ENCODE measurements around the gene CHRNB4. TPM values are rescaled to one million over a fixed set of nuclear protein-coding genes. Genes with fewer than 3 reads are reported as not detected.

CHRNB4 gene
- total RNA-seq, 1 experiment from 2014 or later: 0.13 TPM

GRCh38 chr15:78603467-78603866, 37.5 kb downstream of the CHRNB4 start:
- CTCF ChIA-PET: no interaction called here
- no peak overlapping the region for H2AFZ ChIP-seq
- no TSS peak for BruUV-seq (replicated peaks)
- no peak for DNase-seq
- no peaks in the 10 kb centered on the region for H3K9me3 ChIP-seq (ENCODE audit: insufficient read depth, low read depth)
- no peaks in the 10 kb centered on the region for H3F3A ChIP-seq (ENCODE audit: insufficient read depth, low read depth)
- H4K20me1 ChIP-seq (ENCODE audit: insufficient read depth): no peaks in the 10 kb centered on the region
- H3K27ac ChIP-seq: no peak overlapping the region
- POLR2A ChIA-PET (ENCODE audit: unreplicated experiment): no interaction called here
- no peak overlapping the region for H3K4me2 ChIP-seq
- H3K4me3 ChIP-seq: no peak overlapping the region
- no peaks in the 10 kb centered on the region for H3K9me2 ChIP-seq (ENCODE audit: insufficient read depth)
- intact Hi-C loops (cut with micrococcal nuclease; ENCODE audit: unreplicated experiment): no loop called here
- H3K79me2 ChIP-seq (ENCODE audit: low read depth): no peaks in the 10 kb centered on the region
- H3K36me3 ChIP-seq (ENCODE audit: low read depth): no peaks in the 10 kb centered on the region
- TF ChIP-seq CTCF (conservative IDR thresholded peaks at IDR 0.05): no peak
- no peak for TF ChIP-seq EZH2 (IDR thresholded peaks at IDR 0.05; ENCODE audit: low read depth)
- H3K4me1 ChIP-seq (replicated peaks; ENCODE audit: insufficient read depth): no peaks in the 10 kb centered on the region
- peaks cover 10% of the 10 kb centered on the region for H3K27me3 ChIP-seq (ENCODE audit: insufficient read depth, low read depth)

DNA sequence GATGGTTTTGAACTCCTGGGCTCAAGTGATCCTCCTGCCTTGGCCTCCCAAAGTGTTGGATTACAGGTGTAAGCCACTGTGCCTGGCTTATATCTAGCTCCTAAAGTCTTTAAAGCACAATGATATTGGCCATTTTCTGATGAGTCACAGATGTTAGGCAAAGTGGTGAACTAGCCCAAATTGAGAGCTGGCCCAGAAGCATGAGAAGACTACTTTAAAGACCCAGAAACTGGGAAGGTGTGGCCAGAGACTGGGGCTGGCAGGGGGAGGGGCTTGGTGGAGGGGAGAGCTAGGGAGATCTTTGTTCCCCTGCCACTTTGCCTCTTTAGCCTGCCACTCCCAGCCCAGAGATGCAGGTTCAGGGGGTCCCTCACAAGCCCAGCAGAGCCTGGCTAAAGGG, 41.8 kb downstream of the CHRNB4 start:
- no TSS peak for BruUV-seq (replicated peaks)
- H3K36me3 ChIP-seq (ENCODE audit: low read depth): no peaks in the 10 kb centered on the region
- no peak overlapping the region for H3K4me2 ChIP-seq
- no peaks in the 10 kb centered on the region for H3K9me2 ChIP-seq (ENCODE audit: insufficient read depth)
- no peak overlapping the region for H2AFZ ChIP-seq
- no peak for DNase-seq
- H3K4me3 ChIP-seq: no peak overlapping the region
- H3F3A ChIP-seq (ENCODE audit: insufficient read depth, low read depth): no peaks in the 10 kb centered on the region
- H3K9me3 ChIP-seq (ENCODE audit: insufficient read depth, low read depth): no peaks in the 10 kb centered on the region
- TF ChIP-seq EZH2 (IDR thresholded peaks at IDR 0.05; ENCODE audit: low read depth): no peak
- no peak for TF ChIP-seq CTCF (conservative IDR thresholded peaks at IDR 0.05)
- CTCF ChIA-PET: no interaction called here
- no peak overlapping the region for H3K27ac ChIP-seq
- intact Hi-C loops (cut with micrococcal nuclease; ENCODE audit: unreplicated experiment): no loop called here
- H3K27me3 ChIP-seq (ENCODE audit: insufficient read depth, low read depth): no peaks in the 10 kb centered on the region
- no peaks in the 10 kb centered on the region for H3K79me2 ChIP-seq (ENCODE audit: low read depth)
- no peaks in the 10 kb centered on the region for H4K20me1 ChIP-seq (ENCODE audit: insufficient read depth)
- H3K4me1 ChIP-seq (replicated peaks; ENCODE audit: insufficient read depth): no peaks in the 10 kb centered on the region
- POLR2A ChIA-PET (ENCODE audit: unreplicated experiment): no interaction called here

- Histone ChIP-seq H3K27ac (no peak overlapping the region), H3K9me2 (ENCODE audit: insufficient read depth) (no peaks in the 10 kb centered on the region), H2AFZ (no peak overlapping the region), H3K4me2 (no peak overlapping the region), H3K4me1 (replicated peaks; ENCODE audit: insufficient read depth) (no peaks in the 10 kb centered on the region), H4K20me1 (ENCODE audit: insufficient read depth) (no peaks in the 10 kb centered on the region), H3F3A (ENCODE audit: insufficient read depth, low read depth) (no peaks in the 10 kb centered on the region), H3K36me3 (ENCODE audit: low read depth) (no peaks in the 10 kb centered on the region), H3K4me3 (no peak overlapping the region), H3K27me3 (ENCODE audit: insufficient read depth, low read depth) (no peaks in the 10 kb centered on the region), H3K79me2 (ENCODE audit: low read depth) (no peaks in the 10 kb centered on the region), H3K9me3 (ENCODE audit: insufficient read depth, low read depth) (no peaks in the 10 kb centered on the region)
- intact Hi-C loops (cut with micrococcal nuclease; ENCODE audit: unreplicated experiment): no loop called here
- POLR2A ChIA-PET (ENCODE audit: unreplicated experiment): no interaction called here
- no peak for TF ChIP-seq EZH2 (IDR thresholded peaks at IDR 0.05; ENCODE audit: low read depth)
- no peak for TF ChIP-seq CTCF (conservative IDR thresholded peaks at IDR 0.05)
- CTCF ChIA-PET: interaction anchor here (0.5 kb wide), 1 partner anchor 39 kb away, joined by 9 read pairs; no protein-coding TSS in a partner anchor
- DNase-seq: no peak
- no TSS peak for BruUV-seq (replicated peaks)
Measured at GRCh38 chr15:78598348-78598747, 42.7 kb downstream of the CHRNB4 start.
